ENCODE measurements around the gene KRT20. TPM values are rescaled to one million over a fixed set of nuclear protein-coding genes. Genes with fewer than 3 reads are reported as not detected.
A peak's percentile ranks its signal among the peaks of the same experiment; 100 is the strongest.

KRT20 gene
- total RNA-seq, 2 experiments from 2014 or later: not detected

GRCh38 chr17:40909755-40910154, 24.7 kb upstream of the KRT20 start:
- no peaks in the 10 kb centered on the region for H3K36me3 ChIP-seq (ENCODE audit: insufficient read depth, low read length)
- no peaks in the 10 kb centered on the region for H3K9me3 ChIP-seq (ENCODE audit: low read length)
- no TSS peak for BruUV-seq (replicated peaks)
- intact Hi-C loops (cut with micrococcal nuclease; ENCODE audit: unreplicated experiment): loop anchor here (2.0 to 5.0 kb wide), 6 partner anchors 107 to 753 kb away; no protein-coding TSS in a partner anchor
- DNase-seq (ENCODE audit: low spot score): no peak
- no peak overlapping the region for H3K27ac ChIP-seq (ENCODE audit: low read depth, low read length, poor library complexity, severe bottlenecking)
- TF ChIP-seq EZH2phosphoT487 (IDR thresholded peaks at IDR 0.05; ENCODE audit: borderline replicate concordance, low read depth, low read length): no peak
- no peak for TF ChIP-seq CTCF (conservative IDR thresholded peaks at IDR 0.05; ENCODE audit: low read length)
- no peak overlapping the region for H3K4me3 ChIP-seq (ENCODE audit: low read depth, low read length, poor library complexity, severe bottlenecking)
- H3K79me2 ChIP-seq (ENCODE audit: insufficient read depth, low read depth, low read length): no peaks in the 10 kb centered on the region
- no peaks in the 10 kb centered on the region for H4K20me1 ChIP-seq (ENCODE audit: insufficient read depth, low read length)
- H3K4me2 ChIP-seq (ENCODE audit: low read length): no peak overlapping the region
- H3K9me2 ChIP-seq (ENCODE audit: insufficient read depth, low read length): no peaks in the 10 kb centered on the region
- H2AFZ ChIP-seq (ENCODE audit: low read length): no peak overlapping the region
- POLR2A ChIA-PET: no interaction called here
- no peaks in the 10 kb centered on the region for H3K4me1 ChIP-seq (ENCODE audit: insufficient read depth, low read length, poor library complexity, severe bottlenecking)
- CTCF ChIA-PET (ENCODE audit: unreplicated experiment): no interaction called here

- peak; percentile 86 for TF ChIP-seq CTCF (conservative IDR thresholded peaks at IDR 0.05; ENCODE audit: low read length)
- TF ChIP-seq EZH2phosphoT487 (IDR thresholded peaks at IDR 0.05; ENCODE audit: borderline replicate concordance, low read depth, low read length): no peak
- POLR2A ChIA-PET: no interaction called here
- peak; percentile 56 for DNase-seq (ENCODE audit: low spot score)
- no peak overlapping the region for H3K4me3 ChIP-seq (ENCODE audit: low read depth, low read length, poor library complexity, severe bottlenecking)
- no peak overlapping the region for H2AFZ ChIP-seq (ENCODE audit: low read length)
- no peaks in the 10 kb centered on the region for H3K4me1 ChIP-seq (ENCODE audit: insufficient read depth, low read length, poor library complexity, severe bottlenecking)
- H3K9me3 ChIP-seq (ENCODE audit: low read length): no peaks in the 10 kb centered on the region
- CTCF ChIA-PET (ENCODE audit: unreplicated experiment): no interaction called here
- no peaks in the 10 kb centered on the region for H4K20me1 ChIP-seq (ENCODE audit: insufficient read depth, low read length)
- intact Hi-C loops (cut with micrococcal nuclease; ENCODE audit: unreplicated experiment): loop anchor here (2.0 to 5.0 kb wide), 6 partner anchors 107 to 753 kb away; no protein-coding TSS in a partner anchor
- BruUV-seq (replicated peaks): no TSS peak
- no peaks in the 10 kb centered on the region for H3K79me2 ChIP-seq (ENCODE audit: insufficient read depth, low read depth, low read length)
- no peak overlapping the region for H3K4me2 ChIP-seq (ENCODE audit: low read length)
- no peak overlapping the region for H3K27ac ChIP-seq (ENCODE audit: low read depth, low read length, poor library complexity, severe bottlenecking)
- no peaks in the 10 kb centered on the region for H3K36me3 ChIP-seq (ENCODE audit: insufficient read depth, low read length)
- H3K9me2 ChIP-seq (ENCODE audit: insufficient read depth, low read length): no peaks in the 10 kb centered on the region
Observed at GRCh38 chr17:40909351-40909750, 24.3 kb upstream of the KRT20 start.

- no peaks in the 10 kb centered on the region for H3K36me3 ChIP-seq (ENCODE audit: insufficient read depth, low read length)
- no TSS peak for BruUV-seq (replicated peaks)
- no peaks in the 10 kb centered on the region for H3K79me2 ChIP-seq (ENCODE audit: insufficient read depth, low read depth, low read length)
- H3K27ac ChIP-seq (ENCODE audit: low read depth, low read length, poor library complexity, severe bottlenecking): no peak overlapping the region
- intact Hi-C loops (cut with micrococcal nuclease; ENCODE audit: unreplicated experiment): loop anchor here (5.0 kb wide), 4 partner anchors 104 to 756 kb away; no protein-coding TSS in a partner anchor
- H3K9me2 ChIP-seq (ENCODE audit: insufficient read depth, low read length): no peaks in the 10 kb centered on the region
- H3K4me1 ChIP-seq (ENCODE audit: insufficient read depth, low read length, poor library complexity, severe bottlenecking): no peaks in the 10 kb centered on the region
- DNase-seq (ENCODE audit: low spot score): no peak
- no peak overlapping the region for H2AFZ ChIP-seq (ENCODE audit: low read length)
- ChIA-PET POLR2A (no interaction called here), CTCF (ENCODE audit: unreplicated experiment) (no interaction called here)
- H3K4me2 ChIP-seq (ENCODE audit: low read length): no peak overlapping the region
- no peaks in the 10 kb centered on the region for H4K20me1 ChIP-seq (ENCODE audit: insufficient read depth, low read length)
- H3K9me3 ChIP-seq (ENCODE audit: low read length): no peaks in the 10 kb centered on the region
- H3K4me3 ChIP-seq (ENCODE audit: low read depth, low read length, poor library complexity, severe bottlenecking): no peak overlapping the region
- TF ChIP-seq CTCF (conservative IDR thresholded peaks at IDR 0.05; ENCODE audit: low read length): no peak
- TF ChIP-seq EZH2phosphoT487 (IDR thresholded peaks at IDR 0.05; ENCODE audit: borderline replicate concordance, low read depth, low read length): no peak
Observed at GRCh38 chr17:40906613-40907012, 21.6 kb upstream of the KRT20 start.
